HUES6 (cell line): ENCODE measurements around the gene POFUT2.

ENCODE experiments used
- H3K27ac ChIP-seq: 2 replicates; pipeline ENCODE4 v1.7.0; 2013; ENCODE audit warnings: low read depth, mild to moderate bottlenecking, low read length, inconsistent platforms
- H3K27me3 ChIP-seq: 2 replicates; pipeline ENCODE4 v1.6.1; 2013; ENCODE audit warnings: low read length; ENCODE audit not compliant: control insufficient read depth, insufficient read depth
- H3K36me3 ChIP-seq: 2 replicates; pipeline ENCODE4 v1.6.1; 2013; ENCODE audit warnings: low read length; ENCODE audit not compliant: control insufficient read depth, insufficient read depth
- H3K4me1 ChIP-seq: 2 replicates; pipeline ENCODE4 v1.6.1; 2013; ENCODE audit warnings: low read length; ENCODE audit not compliant: control insufficient read depth, insufficient read depth
- H3K4me3 ChIP-seq: 2 replicates; pipeline ENCODE4 v1.5.1; 2013; ENCODE audit warnings: low read depth, low read length
- H3K9ac ChIP-seq: one replicate; pipeline ENCODE4 v1.6.1; 2013; ENCODE audit warnings: mild to moderate bottlenecking, low read length
- H3K9me3 ChIP-seq: 2 replicates; pipeline ENCODE4 v1.6.1; 2013; ENCODE audit warnings: low read depth, low read length; ENCODE audit not compliant: control insufficient read depth, insufficient read depth

POFUT2 gene

DNA sequence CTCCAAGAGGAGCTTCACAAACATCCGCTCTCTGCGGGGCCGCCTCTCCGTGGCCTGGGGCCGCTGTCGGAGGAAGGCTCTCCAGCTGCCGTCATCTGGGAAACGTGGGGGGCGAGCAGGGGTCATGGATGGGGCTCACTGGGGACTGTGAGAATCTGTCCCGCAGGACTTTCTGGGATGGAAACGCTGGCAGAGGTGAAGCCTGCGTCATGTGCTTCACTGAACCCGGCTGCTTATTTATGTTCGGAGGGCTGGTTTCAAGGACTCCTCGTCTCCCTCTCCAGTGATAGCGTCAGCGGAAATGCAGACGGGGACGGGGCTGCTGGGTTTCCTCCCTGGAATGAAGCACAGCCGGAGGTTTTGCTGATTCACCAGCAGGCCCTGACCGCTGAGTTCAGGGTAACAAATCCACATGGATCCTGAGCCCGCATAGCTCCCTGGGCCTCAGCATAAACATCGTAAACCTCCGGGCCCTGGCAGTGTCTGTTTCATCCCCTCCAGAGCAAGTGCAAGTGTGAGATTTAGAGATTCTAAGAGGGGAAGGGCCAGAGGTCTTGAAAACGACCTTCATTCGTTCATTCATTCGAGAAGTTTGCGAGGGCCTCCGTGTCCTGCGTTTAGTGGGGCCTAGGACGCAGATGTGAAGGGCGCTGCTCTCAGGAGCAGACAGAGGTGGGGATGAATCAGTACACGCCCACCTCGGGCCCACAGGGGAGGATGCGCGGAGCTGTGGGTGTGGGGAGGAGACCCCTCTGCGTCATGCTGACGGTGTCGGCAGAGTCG lies 7.0 kb upstream of the POFUT2 start:
- Histone ChIP-seq H3K36me3 (peaks cover 3% of the 10 kb centered on the region; the same call in 1 of the 2 replicates), H3K4me3 (peak overlapping the region; percentile 18; the same call in 1 of the 2 replicates), H3K27me3 (no peaks in the 10 kb centered on the region), H3K9ac (peak overlapping the region; percentile 59), H3K9me3 (no peaks in the 10 kb centered on the region), H3K4me1 (peaks cover 43% of the 10 kb centered on the region), H3K27ac (peak overlapping the region; percentile 72; the same call in 1 of the 2 replicates)

DNA sequence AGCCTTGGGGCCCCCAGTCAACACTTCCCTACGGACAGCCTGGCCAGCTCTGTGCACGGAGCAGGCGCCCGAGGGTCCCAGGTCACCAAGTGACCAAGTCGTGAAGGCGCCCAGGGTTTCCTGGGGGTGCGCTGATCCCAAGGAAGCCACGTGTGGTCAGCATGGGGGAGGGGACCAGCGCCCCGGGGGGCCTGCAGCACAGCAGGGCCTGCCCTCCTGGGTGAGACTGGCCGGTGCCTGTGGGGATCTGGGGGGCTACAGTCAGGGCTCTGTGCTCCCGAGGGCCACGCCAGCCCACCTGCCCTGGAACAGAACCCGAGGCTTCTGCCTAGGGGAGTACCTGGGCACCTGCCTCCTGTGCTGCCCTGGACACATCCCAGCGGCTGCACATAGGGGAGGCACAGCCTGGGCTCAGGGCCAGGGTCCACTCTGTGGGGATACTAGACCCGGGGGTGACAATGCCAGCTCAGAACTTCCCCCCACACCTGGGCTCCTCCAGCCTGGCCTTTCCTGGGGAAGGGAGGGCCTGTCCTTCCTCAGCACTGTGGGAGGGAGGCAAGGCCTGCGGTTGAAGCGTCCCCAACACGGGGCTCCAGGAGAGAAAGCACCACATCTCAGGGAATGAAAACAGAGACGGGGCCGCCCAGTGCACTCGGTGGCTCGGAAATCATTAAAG lies 6.2 kb upstream of the POFUT2 start:
- H3K27me3 ChIP-seq = no peaks in the 10 kb centered on the region
- peaks cover 43% of the 10 kb centered on the region for H3K4me1 ChIP-seq
- H3K4me3 ChIP-seq = peak overlapping the region; percentile 18; the same call in 1 of the 2 replicates
- H3K9ac ChIP-seq = peak overlapping the region; percentile 59
- H3K9me3 ChIP-seq = no peaks in the 10 kb centered on the region
- peak overlapping the region; percentile 72; the same call in 1 of the 2 replicates for H3K27ac ChIP-seq
- peaks cover 3% of the 10 kb centered on the region; the same call in 1 of the 2 replicates for H3K36me3 ChIP-seq

DNA sequence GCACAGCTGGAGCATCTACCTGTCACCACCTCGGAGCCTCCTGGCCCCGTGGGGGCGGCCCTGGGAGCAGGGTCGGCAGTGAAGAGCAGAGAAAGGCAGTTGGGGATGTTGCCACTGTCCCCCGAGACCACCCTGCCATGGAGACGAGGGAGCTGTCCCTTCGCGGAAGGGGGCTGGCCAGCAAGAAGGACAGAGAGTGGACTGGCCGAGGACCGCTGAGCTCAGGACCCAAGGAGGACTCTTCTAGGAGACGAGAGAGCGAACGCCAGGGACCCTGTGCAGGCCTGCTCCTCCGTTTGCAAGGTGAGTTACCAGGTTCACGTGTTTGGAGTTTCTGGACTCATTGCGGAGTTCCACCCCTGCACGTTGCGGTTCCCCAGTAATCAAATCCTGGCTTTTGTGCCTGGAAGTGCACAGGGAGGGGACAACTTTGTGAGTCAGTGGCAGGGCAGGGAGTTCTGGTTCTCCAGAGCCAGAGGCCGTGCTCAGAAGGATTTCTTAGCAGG lies 5.6 kb upstream of the POFUT2 start:
- Histone ChIP-seq H3K4me1 (peaks cover 43% of the 10 kb centered on the region), H3K9ac (peak overlapping the region; percentile 59), H3K27ac (peak overlapping the region; percentile 72; the same call in 1 of the 2 replicates), H3K36me3 (peaks cover 3% of the 10 kb centered on the region; the same call in 1 of the 2 replicates), H3K4me3 (no peak overlapping the region), H3K27me3 (no peaks in the 10 kb centered on the region), H3K9me3 (no peaks in the 10 kb centered on the region)

DNA sequence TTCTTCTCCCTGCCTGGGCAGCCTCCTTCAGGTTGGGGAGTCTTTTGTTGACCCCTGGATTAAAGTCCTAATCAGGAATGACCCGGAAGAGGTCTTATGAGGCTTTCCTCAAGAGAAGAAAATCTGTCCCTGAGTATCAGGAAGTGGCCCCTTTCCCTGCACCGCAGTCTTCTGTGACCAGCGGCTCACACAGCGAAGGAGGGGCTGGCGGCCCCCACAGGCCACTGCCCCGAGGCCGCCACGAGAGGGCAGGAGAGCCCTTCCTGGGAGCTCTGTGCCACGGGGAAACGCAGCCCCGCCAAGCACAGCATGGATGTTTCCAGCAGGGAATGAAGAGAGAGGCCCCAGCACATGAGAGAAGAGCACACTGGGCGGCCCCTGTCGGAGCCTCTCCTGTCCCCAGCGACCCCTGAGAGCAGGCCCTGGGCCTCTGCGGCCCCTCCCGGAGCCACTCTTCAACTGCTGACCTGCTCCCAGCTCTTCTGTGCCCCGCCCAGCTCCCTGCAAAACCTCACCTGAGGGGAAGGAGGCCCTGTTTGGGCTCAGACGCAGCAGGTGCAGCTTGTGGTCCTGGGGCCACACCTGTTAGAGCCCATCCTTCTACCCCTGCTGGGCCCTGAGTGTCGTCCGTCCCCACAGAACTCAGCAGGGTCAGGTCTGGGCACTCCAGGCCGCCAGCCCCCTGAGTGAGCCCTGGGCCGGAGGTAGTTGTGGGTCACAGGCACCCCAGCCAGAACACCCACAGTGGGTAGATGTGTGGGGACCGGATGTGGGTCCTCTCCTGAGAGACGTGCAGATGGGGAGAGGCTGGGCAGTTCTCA lies 4.9 kb upstream of the POFUT2 start:
- no peak overlapping the region for H3K4me3 ChIP-seq
- H3K27ac ChIP-seq = peak overlapping the region; percentile 7; the same call in 1 of the 2 replicates

DNA sequence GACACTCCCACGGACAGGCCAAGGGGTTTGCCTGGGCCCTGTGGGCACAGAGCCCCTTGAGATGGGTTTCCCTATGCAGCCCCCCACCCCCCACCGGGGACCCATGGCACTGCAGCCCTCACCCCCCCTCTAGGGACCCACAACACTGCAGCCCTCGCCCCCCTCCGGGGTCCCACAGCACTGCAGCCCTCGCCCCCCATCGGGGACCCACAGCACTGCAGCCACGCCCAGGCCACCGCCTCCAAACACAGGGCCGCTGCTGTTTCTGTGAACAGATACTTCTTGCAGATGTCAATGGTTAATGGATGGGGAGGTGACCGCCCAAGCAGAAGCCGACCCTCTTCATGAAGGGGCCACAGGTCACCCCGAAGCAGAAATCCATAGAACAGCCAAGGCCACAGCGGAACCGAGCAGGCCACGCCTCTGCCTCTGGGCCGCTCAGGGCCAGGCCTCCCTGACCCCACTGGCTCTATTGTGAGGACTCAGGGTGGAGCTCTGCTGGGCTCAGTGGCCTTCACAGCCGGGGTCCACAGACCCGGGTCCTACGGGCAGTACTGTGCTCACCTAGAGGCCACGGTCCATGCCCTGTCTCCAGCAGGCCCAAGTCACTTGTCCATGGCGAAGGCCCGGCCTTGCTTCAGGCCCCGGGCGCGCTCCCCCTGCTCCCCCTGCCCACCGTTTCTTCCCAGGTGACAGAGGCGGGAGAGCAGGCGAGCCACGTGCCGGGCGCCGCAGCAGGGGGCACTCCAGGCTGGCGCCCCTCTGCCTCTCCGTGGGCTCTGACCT lies 4.1 kb upstream of the POFUT2 start:
- peaks cover 43% of the 10 kb centered on the region for H3K4me1 ChIP-seq
- H3K4me3 ChIP-seq = no peak overlapping the region
- H3K27ac ChIP-seq = no peak overlapping the region; the same call in 1 of the 2 replicates
- H3K36me3 ChIP-seq = peaks cover 3% of the 10 kb centered on the region; the same call in 1 of the 2 replicates
- no peak overlapping the region for H3K9ac ChIP-seq
- H3K9me3 ChIP-seq = no peaks in the 10 kb centered on the region
- H3K27me3 ChIP-seq = no peaks in the 10 kb centered on the region

More for the DNA sequence above, 4.9 kb upstream of the POFUT2 start:
- H3K27me3 ChIP-seq = no peaks in the 10 kb centered on the region
- H3K4me1 ChIP-seq = peaks cover 43% of the 10 kb centered on the region
- H3K9ac ChIP-seq = peak overlapping the region; percentile 14
- no peaks in the 10 kb centered on the region for H3K9me3 ChIP-seq
- H3K36me3 ChIP-seq = peaks cover 3% of the 10 kb centered on the region; the same call in 1 of the 2 replicates

DNA sequence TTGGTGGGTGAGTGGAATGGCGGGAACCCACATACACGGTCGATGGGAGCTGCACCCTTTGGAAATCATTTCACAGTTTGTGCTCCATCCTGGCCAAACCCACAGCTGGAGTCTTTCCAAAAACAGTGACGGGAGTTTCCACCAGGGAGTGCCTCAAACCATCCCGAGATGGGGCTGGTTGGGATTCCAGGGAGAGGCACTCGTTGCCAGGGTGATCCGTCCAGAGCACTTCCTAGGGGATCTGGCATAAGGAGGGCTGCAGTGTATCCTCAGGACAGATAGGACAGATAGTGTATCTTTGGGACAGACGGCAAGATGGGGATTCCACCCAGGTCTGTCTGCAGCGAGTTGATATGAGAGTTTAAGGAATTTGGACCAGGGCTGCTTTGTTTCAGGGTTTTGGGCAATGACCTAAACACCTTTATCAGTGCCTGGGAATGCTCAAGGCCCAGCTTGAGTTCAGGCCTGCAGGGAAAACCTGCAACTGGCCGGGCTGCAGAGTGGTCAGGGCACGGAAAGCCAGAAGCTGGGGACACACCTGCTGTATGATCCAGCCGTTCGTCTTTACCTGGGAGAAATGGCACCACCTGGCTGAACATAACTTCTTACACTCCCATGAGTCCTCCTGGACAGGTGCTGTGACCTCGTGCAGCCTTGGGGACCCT lies 3.4 kb upstream of the POFUT2 start:
- Histone ChIP-seq H3K27ac (no peak overlapping the region), H3K9me3 (no peaks in the 10 kb centered on the region), H3K4me3 (no peak overlapping the region), H3K36me3 (peaks cover 3% of the 10 kb centered on the region; the same call in 1 of the 2 replicates), H3K9ac (no peak overlapping the region), H3K4me1 (peaks cover 46% of the 10 kb centered on the region), H3K27me3 (no peaks in the 10 kb centered on the region)

DNA sequence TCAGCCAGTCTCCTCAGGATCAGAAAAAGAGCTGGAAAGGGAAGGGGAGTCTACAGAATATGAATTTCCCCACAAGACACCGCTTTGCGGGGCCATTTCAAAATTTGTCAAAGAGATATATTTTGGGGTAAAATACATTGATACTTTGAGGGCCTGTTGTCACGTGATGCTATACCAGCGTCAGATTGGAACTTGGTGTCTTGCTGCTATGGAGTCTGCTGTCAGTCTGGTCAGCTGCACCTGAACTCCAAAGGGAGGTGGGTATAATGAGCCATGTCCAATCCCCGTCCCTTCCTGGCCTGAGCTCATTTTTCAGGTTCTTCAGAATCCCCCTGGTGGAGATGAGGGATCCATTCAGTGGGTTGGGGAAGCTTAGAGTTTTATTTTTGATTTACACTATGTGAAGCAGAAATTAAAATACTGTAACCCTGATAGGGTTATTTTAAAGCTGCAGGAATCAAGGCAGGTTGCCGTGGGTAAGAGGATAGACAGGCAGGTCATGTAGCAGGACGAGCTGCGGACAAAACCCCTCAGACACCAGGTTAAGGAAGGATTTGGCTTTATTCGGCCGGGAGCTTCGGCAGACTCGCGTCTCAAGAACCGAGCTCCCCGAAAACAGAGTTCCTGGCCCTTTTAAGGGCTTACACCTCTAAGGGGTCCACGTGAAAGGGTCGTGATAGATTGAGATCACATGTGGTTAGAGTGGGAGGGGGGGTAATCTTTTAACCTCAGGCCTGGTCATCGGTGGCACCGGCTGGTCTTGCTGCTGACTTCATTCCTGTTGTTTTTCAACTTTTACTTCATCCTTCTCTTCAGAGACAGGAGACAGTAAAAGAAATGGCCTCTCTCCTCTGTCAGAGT lies 2.2 kb upstream of the POFUT2 start:
- H3K4me1 ChIP-seq = peaks cover 34% of the 10 kb centered on the region
- no peak overlapping the region for H3K4me3 ChIP-seq
- H3K27ac ChIP-seq = no peak overlapping the region
- H3K9ac ChIP-seq = no peak overlapping the region
- H3K36me3 ChIP-seq = peaks cover 15% of the 10 kb centered on the region
- H3K27me3 ChIP-seq = no peaks in the 10 kb centered on the region
- no peaks in the 10 kb centered on the region for H3K9me3 ChIP-seq

DNA sequence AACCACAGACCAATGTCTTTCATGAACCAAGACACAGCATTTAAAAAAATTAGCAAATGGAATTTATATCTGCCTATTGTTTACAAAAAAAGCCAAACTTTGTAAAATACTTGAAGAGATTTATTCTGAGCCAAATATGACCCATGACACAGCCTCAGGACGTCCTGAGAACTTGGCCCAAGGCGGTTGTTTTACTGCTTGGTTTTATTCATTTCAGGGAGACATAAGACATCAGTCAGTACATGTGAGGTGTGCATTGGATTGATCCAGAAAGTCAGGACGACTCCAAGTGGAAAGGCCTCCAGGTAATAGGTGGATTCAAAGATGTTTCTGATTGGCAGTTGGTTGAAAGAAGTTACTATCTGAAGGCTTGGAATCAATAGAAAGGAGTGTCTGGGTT lies 1.4 kb upstream of the POFUT2 start:
- Histone ChIP-seq H3K9ac (no peak overlapping the region), H3K27ac (no peak overlapping the region), H3K9me3 (no peaks in the 10 kb centered on the region), H3K27me3 (no peaks in the 10 kb centered on the region), H3K4me3 (peak overlapping the region; percentile 75; the same call in 1 of the 2 replicates), H3K36me3 (peaks cover 23% of the 10 kb centered on the region), H3K4me1 (peaks cover 26% of the 10 kb centered on the region)

DNA sequence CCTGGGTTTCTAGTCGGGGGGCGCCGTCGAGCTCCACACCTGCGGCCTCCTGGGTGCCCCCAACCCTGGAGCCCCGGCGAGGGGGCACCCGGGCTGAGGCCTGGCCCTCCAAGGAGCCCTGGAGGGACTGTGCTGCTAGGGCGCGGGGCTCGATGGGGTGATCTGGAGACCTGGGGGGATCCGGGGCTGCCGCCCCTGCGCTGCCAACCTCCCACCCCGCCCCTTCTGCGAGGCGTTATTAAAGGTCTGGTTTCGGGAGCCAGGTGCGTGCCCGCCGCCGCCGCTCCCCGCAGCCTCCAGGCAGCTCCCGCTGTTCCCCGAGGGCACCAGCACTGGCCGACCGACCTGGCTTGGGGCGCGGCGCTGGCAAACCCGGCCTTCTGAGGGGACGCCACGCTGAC lies 746 bp upstream of the POFUT2 start:
- Histone ChIP-seq H3K4me1 (peaks cover 20% of the 10 kb centered on the region), H3K9me3 (no peaks in the 10 kb centered on the region), H3K4me3 (peak overlapping the region; percentile 75), H3K36me3 (peaks cover 30% of the 10 kb centered on the region), H3K27me3 (no peaks in the 10 kb centered on the region), H3K9ac (peak overlapping the region; percentile 62), H3K27ac (no peak overlapping the region)
